Kidney tubule cell (primary cell): ENCODE data around the gene MTG1.

Source experiments
- DNase-seq: peaks from one replicate; pipeline ENCODE4 v3.0.0-alpha.2; 2018; ENCODE audit warnings: low spot score

MTG1 gene

GRCh38 chr10:133394064-133394663, at the start of gene MTG1:
Gene MTG1, plus strand, starts transcription at chr10:133394157. Its CDS starts 64 bp downstream, at chr10:133394221.
- peak; percentile 95 for DNase-seq

- DNase-seq, result no peak
Observed at GRCh38 chr10:133344236-133344635, 49.7 kb upstream of the MTG1 start.

- no peak for DNase-seq
Observed at GRCh38 chr10:133346413-133346812, 47.5 kb upstream of the MTG1 start.

GRCh38 chr10:133347710-133348517, 46.0 kb upstream of the MTG1 start:
- no peak for DNase-seq

GRCh38 chr10:133349160-133349568, 44.8 kb upstream of the MTG1 start:
- DNase-seq, result no peak

- DNase-seq, result no peak
Observed at GRCh38 chr10:133349577-133350011, 44.4 kb upstream of the MTG1 start.

GRCh38 chr10:133350283-133350949, 43.5 kb upstream of the MTG1 start:
- no peak for DNase-seq

GRCh38 chr10:133350950-133351329, 43.0 kb upstream of the MTG1 start:
- no peak for DNase-seq

- no peak for DNase-seq
Observed at GRCh38 chr10:133351408-133352318, 42.3 kb upstream of the MTG1 start.

- no peak for DNase-seq
Observed at GRCh38 chr10:133353202-133353959, 40.6 kb upstream of the MTG1 start.

GRCh38 chr10:133353988-133354605, 39.9 kb upstream of the MTG1 start:
- no peak for DNase-seq

- no peak for DNase-seq
Observed at GRCh38 chr10:133354672-133355240, 39.2 kb upstream of the MTG1 start.

- DNase-seq, result no peak
Observed at GRCh38 chr10:133355266-133355665, 38.7 kb upstream of the MTG1 start.

GRCh38 chr10:133355991-133356390, 38.0 kb upstream of the MTG1 start:
- no peak for DNase-seq

- DNase-seq, result no peak
Observed at GRCh38 chr10:133356549-133357284, 37.2 kb upstream of the MTG1 start.

GRCh38 chr10:133357285-133358161, 36.4 kb upstream of the MTG1 start, which contains the start of gene FUOM:
Gene FUOM, minus strand, starts transcription at chr10:133358019. Its CDS starts 12 bp downstream, at chr10:133358007.
- peak; percentile 46 for DNase-seq

GRCh38 chr10:133358162-133358924, 35.6 kb upstream of the MTG1 start:
- no peak for DNase-seq

- DNase-seq, result no peak
Observed at GRCh38 chr10:133358925-133359310, 35.0 kb upstream of the MTG1 start.
